Measurements from ENCODE around the gene DNAJC4. TPM values are rescaled to one million over a fixed set of nuclear protein-coding genes. Genes with fewer than 3 reads are reported as not detected.

The DNAJC4 gene
- total and polyA plus RNA-seq, 9 of the 15 experiments (the other 6 are each of a cell fraction or from before 2014, with no cell fraction given), result 4.0 to 32.6 (median 19.9) TPM

- peak in 1 of 2 experiments; percentile 100; a peak in 2 of 4 replicates for TF ChIP-seq ARNT (IDR thresholded peaks at IDR 0.05)
- no peak for TF ChIP-seq MECOM (CRISPR knock-in tag; IDR thresholded peaks at IDR 0.05)
- no peak for TF ChIP-seq SFPQ (IDR thresholded peaks at IDR 0.05; ENCODE audit: low read depth, low read length)
- TF ChIP-seq SP1 (CRISPR knock-in tag; IDR thresholded peaks at IDR 0.05), result peak; percentile 95
- no peak for TF ChIP-seq SNIP1 (IDR thresholded peaks at IDR 0.05; ENCODE audit: low read depth)
- no peak for TF ChIP-seq CBX8 (IDR thresholded peaks at IDR 0.05; ENCODE audit: borderline replicate concordance, extremely low read depth, low read depth, low read length, poor library complexity, severe bottlenecking)
- no peak for TF ChIP-seq ZNF134 (CRISPR knock-in tag; conservative IDR thresholded peaks at IDR 0.05)
- no peak for TF ChIP-seq ZNF12 (CRISPR knock-in tag; IDR thresholded peaks at IDR 0.05)
- no peak for TF ChIP-seq ZNF507 (tag; conservative IDR thresholded peaks at IDR 0.05)
- peak; percentile 70 for TF ChIP-seq ZBTB40 (IDR thresholded peaks at IDR 0.05)
- TF ChIP-seq ZBTB40 (CRISPR knock-in tag; IDR thresholded peaks at IDR 0.05), result no peak
- TF ChIP-seq PPARD (CRISPR knock-in tag; IDR thresholded peaks at IDR 0.05), result no peak
- no peak for TF ChIP-seq CREB3 (tag; conservative IDR thresholded peaks at IDR 0.05; ENCODE audit: low read depth)
- peak; percentile 32 for TF ChIP-seq TAF9B (IDR thresholded peaks at IDR 0.05; ENCODE audit: partially characterized antibody)
- TF ChIP-seq CC2D1A (IDR thresholded peaks at IDR 0.05), result peak; percentile 43; the same call in 1 of the 2 replicates
- TF ChIP-seq HEY1 (CRISPR knock-in tag; IDR thresholded peaks at IDR 0.05; ENCODE audit: borderline replicate concordance), result no peak
Observed at GRCh38 chr11:64185693-64186491, 44.5 kb upstream of the DNAJC4 start, which contains the start of gene STIP1 (continued).
